Ovary (tissue), 9 donors: ENCODE measurements around the gene FAM13A. TPM values are rescaled to one million over a fixed set of nuclear protein-coding genes. Genes with fewer than 3 reads are reported as not detected.

Experiments
- DNase-seq, 5 donors: peaks; one replicate each; pipeline ENCODE4 v3.0.0-alpha.2; 2019 to 2020
- H3K27ac ChIP-seq, 2 donors: fragments of 200-600 bp; one replicate each; pipeline versions ENCODE4 v1.5.1 to v1.8.0; 2019 to 2022
- H3K27me3 ChIP-seq: fragments of 200-600 bp; one replicate; pipeline ENCODE4 v1.8.0; 2022
- H3K36me3 ChIP-seq: fragments of 200-600 bp; sonication (generic); one replicate; pipeline ENCODE4 v1.5.1; 2019
- H3K4me1 ChIP-seq: one replicate; pipeline ENCODE4 v1.8.1; 2013; ENCODE audit warnings: mild to moderate bottlenecking, moderate library complexity; ENCODE audit not compliant: insufficient read depth
- H3K4me3 ChIP-seq: fragments of 200-600 bp; sonication (generic); one replicate; pipeline ENCODE4 v1.5.1; 2017
- H3K9me3 ChIP-seq, 2 donors: fragments of 200-600 bp in 1 of 2; sonication (generic) in 1 of 2; one replicate each; pipeline versions ENCODE4 v1.5.1 to v1.8.1; 2013 to 2019; ENCODE audit warnings: mild to moderate bottlenecking in 1 of 2, moderate library complexity in 1 of 2
- EP300 ChIP-seq: sonication (generic); formaldehyde crosslinking; IDR thresholded peaks from one replicate; pipeline ENCODE4 v1.6.1; 2017; ENCODE audit warnings: antibody characterized with exemption
- POLR2A ChIP-seq: fragments of 450-650 bp; IDR thresholded peaks from one replicate; pipeline ENCODE4 v1.6.1; 2017; ENCODE audit warnings: antibody characterized with exemption, mild to moderate bottlenecking, moderate library complexity
- WGBS, 3 donors: extraction: QIAGEN DNeasy Blood & Tissue Kit in 1 of 3; methylation state at CpG; one replicate each; pipeline versions ENCODE4 v1.1.5 to v1.1.7; 2013 to 2017; 5-methylcytosine and 5-hydroxymethylcytosine counted together
- intact Hi-C, 4 donors: fragments of 100-400 bp; cut with DNase I; formaldehyde crosslinking; loops; one replicate each; pipeline versions ENCODE4 v1.11.0 to v1.15.1; 2022 to 2023
- polyA plus RNA-seq, 2 donors: library from polyadenylated mRNA; stranded (reverse); fragments of 200-250 nt in 1 of 2; fragments of 350-450 nt in 1 of 2; fragmentation: Illumina TruSeq in 1 of 2; extraction: RNeasy Lipid Tissue Mini Kit (QIAGEN cat#74804) in 1 of 2; gene quantifications; one replicate each; pipeline ENCODE4 v1.2.3, GENCODE V29; 2013 to 2014
- total RNA-seq, 7 donors: library from RNA; depleted of rRNA in 2 of 7; stranded (reverse); fragments of >200 nt in 2 of 7; fragmentation: NEBNext Ultra II Directional in 3 of 7; extraction: Animal tissue kit (Norgen Biotek cat#: 25700) in 3 of 7; gene quantifications; one replicate each; pipeline versions ENCODE4 v1.1.0 to v1.2.4, GENCODE V29; 2016 to 2023
- TF ChIP-seq, protein P1 (sequence below), 3 donors: fragments of 450-650 bp in 2 of 3; fragments of 200-600 bp in 1 of 3; IDR thresholded peaks; one replicate each; pipeline versions ENCODE4 v1.5.1 to v1.8.0; 2016 to 2022; ENCODE audit warnings: antibody characterized with exemption in 3 of 3, mild to moderate bottlenecking in 1 of 3
- donor health status: DM: no; HTN: no; CAD: no; lungs with moderate emphysema.
- donor health status: DM: no; HTN: no; CAD: no.
- donor health status: Bipolar disorder and iron deficiency.
- donor health status: DM: yes; HTN: yes; CAD: no.
- donor health status: DM: no; HTN: no; CAD: no.
- donor health status: DM: yes; HTN: yes; CAD: no.

Gene FAM13A
- total and polyA plus RNA-seq, 9 donors: 16.7 to 51.8 (median 38.0) TPM

DNA sequence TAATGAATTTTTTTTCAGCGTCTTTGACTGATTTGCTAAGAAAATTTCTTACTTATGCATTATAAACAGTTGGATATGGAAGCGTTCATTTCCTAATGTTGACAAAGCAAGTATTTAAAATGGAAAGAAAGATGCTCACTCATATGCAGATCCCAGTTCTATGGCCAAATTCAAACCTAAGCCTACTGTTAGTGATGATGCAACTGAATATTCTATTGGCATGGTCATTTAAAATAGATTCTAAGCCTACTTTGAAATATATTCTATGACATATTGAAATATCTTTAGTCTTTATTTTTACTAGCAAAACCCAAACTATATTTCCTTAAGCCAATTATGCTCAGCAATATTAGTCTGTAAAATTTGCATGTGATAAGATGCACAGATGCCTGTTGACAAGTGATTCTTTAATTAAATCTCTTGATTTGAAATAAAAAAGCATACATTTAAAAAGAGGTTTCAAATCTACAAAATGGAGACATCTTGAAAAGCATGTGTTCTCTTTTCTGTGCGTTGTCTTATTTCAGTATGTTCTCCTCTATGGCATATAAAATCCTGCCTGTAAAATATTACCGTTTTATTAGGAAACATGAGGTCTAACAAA is 262.8 kb downstream of the FAM13A start:
- no peak for DNase-seq
- Histone ChIP-seq H3K27me3 (no peaks in the 10 kb centered on the region), H3K27ac (no peak overlapping the region), H3K9me3 (no peaks in the 10 kb centered on the region), H3K4me3 (no peak overlapping the region), H3K36me3 (no peaks in the 10 kb centered on the region), H3K4me1 (no peaks in the 10 kb centered on the region)
- TF ChIP-seq EP300: no peak
- no peak for TF ChIP-seq POLR2A
- TF ChIP-seq, protein P1, sequence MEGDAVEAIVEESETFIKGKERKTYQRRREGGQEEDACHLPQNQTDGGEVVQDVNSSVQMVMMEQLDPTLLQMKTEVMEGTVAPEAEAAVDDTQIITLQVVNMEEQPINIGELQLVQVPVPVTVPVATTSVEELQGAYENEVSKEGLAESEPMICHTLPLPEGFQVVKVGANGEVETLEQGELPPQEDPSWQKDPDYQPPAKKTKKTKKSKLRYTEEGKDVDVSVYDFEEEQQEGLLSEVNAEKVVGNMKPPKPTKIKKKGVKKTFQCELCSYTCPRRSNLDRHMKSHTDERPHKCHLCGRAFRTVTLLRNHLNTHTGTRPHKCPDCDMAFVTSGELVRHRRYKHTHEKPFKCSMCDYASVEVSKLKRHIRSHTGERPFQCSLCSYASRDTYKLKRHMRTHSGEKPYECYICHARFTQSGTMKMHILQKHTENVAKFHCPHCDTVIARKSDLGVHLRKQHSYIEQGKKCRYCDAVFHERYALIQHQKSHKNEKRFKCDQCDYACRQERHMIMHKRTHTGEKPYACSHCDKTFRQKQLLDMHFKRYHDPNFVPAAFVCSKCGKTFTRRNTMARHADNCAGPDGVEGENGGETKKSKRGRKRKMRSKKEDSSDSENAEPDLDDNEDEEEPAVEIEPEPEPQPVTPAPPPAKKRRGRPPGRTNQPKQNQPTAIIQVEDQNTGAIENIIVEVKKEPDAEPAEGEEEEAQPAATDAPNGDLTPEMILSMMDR (IDR thresholded peaks at IDR 0.05): no peak
- 97 to 98% (median 97%) methylated on average over 4 of the region's 4 CpGs for WGBS, 3 donors
- intact Hi-C loops: no loop called here

DNA sequence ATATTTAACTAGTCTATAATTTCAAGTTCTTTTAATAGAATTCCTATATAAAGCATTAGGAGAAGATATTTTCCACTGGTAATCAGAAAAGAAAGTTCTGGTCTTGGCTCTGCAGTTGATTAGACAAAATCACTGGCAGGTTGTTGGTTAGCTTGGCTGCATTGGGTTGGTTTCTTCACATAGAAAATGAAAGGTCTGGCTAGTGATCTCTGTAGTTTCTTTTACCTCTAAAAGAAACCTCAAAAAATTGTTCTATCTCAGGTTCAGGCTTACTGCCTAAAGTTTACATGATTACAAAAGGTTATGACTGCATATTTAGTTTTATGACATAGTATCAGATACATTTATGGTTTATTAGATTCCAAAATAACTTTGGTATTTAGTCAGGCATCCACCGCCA is 263.5 kb downstream of the FAM13A start:
- WGBS, 3 donors: 90 to 96% (median 95%) methylated on average over 1 of the region's 1 CpG
- Histone ChIP-seq H3K27ac (no peak overlapping the region), H3K4me1 (no peaks in the 10 kb centered on the region), H3K36me3 (no peaks in the 10 kb centered on the region), H3K9me3 (no peaks in the 10 kb centered on the region), H3K27me3 (no peaks in the 10 kb centered on the region), H3K4me3 (no peak overlapping the region)
- no peak for DNase-seq
- TF ChIP-seq EP300: no peak
- TF ChIP-seq POLR2A: no peak
- TF ChIP-seq, protein P1 (IDR thresholded peaks at IDR 0.05): no peak
- intact Hi-C loops: no loop called here

DNA sequence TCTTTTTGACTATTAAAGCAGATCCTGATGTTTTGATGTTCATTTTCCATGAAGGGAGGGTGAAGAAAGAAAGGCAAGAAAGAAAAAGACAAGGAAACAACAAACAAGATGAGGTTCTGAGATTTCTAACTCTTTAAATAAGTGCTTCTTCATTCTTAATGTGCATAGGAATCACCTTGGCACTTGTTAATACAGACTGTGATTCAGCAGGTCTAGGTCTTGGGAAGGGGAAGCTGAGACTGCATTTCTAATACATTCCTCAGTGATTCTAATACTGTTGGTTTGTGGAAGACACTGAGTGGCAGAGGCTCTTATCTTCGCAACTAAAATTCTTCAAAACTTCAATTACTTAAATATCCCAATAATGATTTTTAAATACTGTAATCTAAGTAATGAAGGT is 264.2 kb downstream of the FAM13A start:
- no peak overlapping the region for H3K27ac ChIP-seq
- intact Hi-C loops: no loop called here
- DNase-seq: no peak
- no peaks in the 10 kb centered on the region for H3K9me3 ChIP-seq
- H3K27me3 ChIP-seq: no peaks in the 10 kb centered on the region
- TF ChIP-seq, protein P1 (IDR thresholded peaks at IDR 0.05): no peak
- TF ChIP-seq POLR2A (no peak), EP300 (no peak)
- H3K4me1 ChIP-seq: no peaks in the 10 kb centered on the region
- 93 to 94% (median 94%) methylated on average over 1 of the region's 1 CpG for WGBS, 3 donors
- no peak overlapping the region for H3K4me3 ChIP-seq
- no peaks in the 10 kb centered on the region for H3K36me3 ChIP-seq

DNA sequence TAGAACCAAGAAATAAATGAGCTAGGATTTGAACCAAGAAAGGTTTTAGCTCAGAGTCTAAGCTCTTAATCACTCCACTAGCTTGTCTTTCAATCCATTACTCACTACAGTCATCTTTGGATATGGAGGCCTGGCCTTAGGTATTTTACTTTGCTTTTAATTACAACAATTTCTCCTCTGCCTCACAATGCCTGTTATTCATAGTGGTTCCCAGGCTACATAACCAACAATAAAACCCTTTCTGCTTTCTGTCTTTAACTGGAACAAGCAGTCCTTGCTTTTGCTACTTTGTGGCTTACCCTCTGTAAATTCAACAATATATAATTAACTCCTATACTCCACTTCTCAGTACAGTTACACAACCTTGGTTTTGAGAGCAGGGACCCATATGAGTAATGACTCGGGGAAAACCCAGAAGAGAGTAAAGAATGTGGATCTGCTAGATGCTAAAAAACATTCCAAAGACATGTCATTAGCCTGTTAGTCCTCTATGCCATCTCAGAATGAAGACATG is 264.7 kb downstream of the FAM13A start:
- Histone ChIP-seq H3K9me3 (no peaks in the 10 kb centered on the region), H3K4me1 (no peaks in the 10 kb centered on the region), H3K36me3 (no peaks in the 10 kb centered on the region), H3K4me3 (no peak overlapping the region), H3K27me3 (no peaks in the 10 kb centered on the region), H3K27ac (no peak overlapping the region)
- TF ChIP-seq, protein P1 (IDR thresholded peaks at IDR 0.05): no peak
- WGBS, 3 donors: 70 to 85% (median 73%) methylated on average over 1 of the region's 1 CpG
- intact Hi-C loops: no loop called here
- no peak for DNase-seq
